ACC112 (cell line): ENCODE measurements around the gene HLA-DRB1.
A peak's percentile ranks its signal among the peaks of the same experiment; 100 is the strongest.
"Not testable (repeated sequence)": the region's sequence is repeated elsewhere in the genome, so short reads cannot be mapped to it uniquely, and the experiment has no call there.

ENCODE experiments used
- H2AFZ ChIP-seq: fragments of 200-600 bp; sonication (generic); one replicate; pipeline ENCODE4 v1.6.0; 2017; ENCODE audit warnings: antibody characterized with exemption, low read length; ENCODE audit not compliant: unreplicated experiment
- H3K27ac ChIP-seq: fragments of 200-600 bp; sonication (generic); 2 replicates; pipeline ENCODE4 v1.5.1; 2014; ENCODE audit warnings: low read depth, mild to moderate bottlenecking, antibody characterized with exemption, low read length, moderate library complexity
- H3K27me3 ChIP-seq: fragments of 200-600 bp; sonication (generic); 2 replicates; pipeline ENCODE4 v1.6.1; 2014; ENCODE audit warnings: mild to moderate bottlenecking, antibody characterized with exemption, low read length, moderate library complexity, mixed read lengths; ENCODE audit not compliant: insufficient read depth
- H3K36me3 ChIP-seq: fragments of 200-600 bp; sonication (generic); 2 replicates; pipeline ENCODE4 v1.6.1; 2016; ENCODE audit warnings: mild to moderate bottlenecking, antibody characterized with exemption, low read length, moderate library complexity, mixed read lengths; ENCODE audit not compliant: insufficient read depth
- H3K4me1 ChIP-seq: fragments of 200-600 bp; sonication (generic); one replicate; pipeline ENCODE4 v1.6.1; 2016; ENCODE audit warnings: low read length, mixed read lengths; ENCODE audit not compliant: insufficient read depth, unreplicated experiment, control insufficient read depth
- H3K4me3 ChIP-seq: fragments of 200-600 bp; sonication (generic); 2 replicates; pipeline ENCODE4 v1.5.1; 2014; ENCODE audit warnings: mild to moderate bottlenecking, low read depth, low read length
- H3K79me2 ChIP-seq: fragments of 200-600 bp; sonication (generic); one replicate; pipeline ENCODE4 v1.6.0; 2016; ENCODE audit warnings: low read length; ENCODE audit not compliant: control insufficient read depth, unreplicated experiment, insufficient read depth

Gene HLA-DRB1

GRCh38 chr6:32609391-32609730 is 19.7 kb upstream of the HLA-DRB1 start:
- peak overlapping the region; percentile 7; the same call in 1 of the 2 replicates for H3K27ac ChIP-seq
- no peak overlapping the region for H3K4me3 ChIP-seq
- H3K27me3 ChIP-seq: peaks cover 2% of the 10 kb centered on the region; the same call in 1 of the 2 replicates
- no peaks in the 10 kb centered on the region for H3K4me1 ChIP-seq
- H3K79me2 ChIP-seq: no peaks in the 10 kb centered on the region
- no peak overlapping the region for H2AFZ ChIP-seq
- H3K36me3 ChIP-seq: no peaks in the 10 kb centered on the region

GRCh38 chr6:32608362-32608761 is 18.7 kb upstream of the HLA-DRB1 start:
- Histone ChIP-seq H3K27ac (no peak overlapping the region), H3K4me1 (no peaks in the 10 kb centered on the region), H3K79me2 (no peaks in the 10 kb centered on the region), H3K27me3 (no peaks in the 10 kb centered on the region), H2AFZ (no peak overlapping the region), H3K36me3 (no peaks in the 10 kb centered on the region), H3K4me3 (no peak overlapping the region)

- Histone ChIP-seq H3K36me3 (no peaks in the 10 kb centered on the region), H3K27me3 (no peaks in the 10 kb centered on the region; the same call in 1 of the 2 replicates), H3K4me3 (no peak overlapping the region), H3K4me1 (no peaks in the 10 kb centered on the region), H3K79me2 (no peaks in the 10 kb centered on the region), H3K27ac (no peak overlapping the region), H2AFZ (no peak overlapping the region)
Measured at GRCh38 chr6:32607988-32608298, 18.3 kb upstream of the HLA-DRB1 start.

GRCh38 chr6:32607263-32607987 is 17.8 kb upstream of the HLA-DRB1 start:
- no peak overlapping the region for H3K4me3 ChIP-seq
- H3K4me1 ChIP-seq: no peaks in the 10 kb centered on the region
- H3K36me3 ChIP-seq: no peaks in the 10 kb centered on the region
- H2AFZ ChIP-seq: no peak overlapping the region
- no peak overlapping the region for H3K27ac ChIP-seq
- H3K27me3 ChIP-seq: no peaks in the 10 kb centered on the region; the same call in 1 of the 2 replicates
- no peaks in the 10 kb centered on the region for H3K79me2 ChIP-seq

GRCh38 chr6:32604434-32604877 is 14.8 kb upstream of the HLA-DRB1 start:
- Histone ChIP-seq H3K4me1 (no peaks in the 10 kb centered on the region), H2AFZ (no peak overlapping the region), H3K79me2 (no peaks in the 10 kb centered on the region), H3K36me3 (no peaks in the 10 kb centered on the region), H3K27me3 (no peaks in the 10 kb centered on the region; the same call in 1 of the 2 replicates), H3K4me3 (no peak overlapping the region), H3K27ac (no peak overlapping the region)

GRCh38 chr6:32603888-32604287 is 14.2 kb upstream of the HLA-DRB1 start:
- Histone ChIP-seq H3K36me3 (no peaks in the 10 kb centered on the region), H3K4me1 (no peaks in the 10 kb centered on the region), H3K4me3 (no peak overlapping the region), H2AFZ (no peak overlapping the region), H3K27me3 (no peaks in the 10 kb centered on the region; the same call in 1 of the 2 replicates), H3K27ac (no peak overlapping the region), H3K79me2 (no peaks in the 10 kb centered on the region)

GRCh38 chr6:32603222-32603621 is 13.6 kb upstream of the HLA-DRB1 start:
- no peaks in the 10 kb centered on the region for H3K79me2 ChIP-seq
- H2AFZ ChIP-seq: no peak overlapping the region
- no peaks in the 10 kb centered on the region for H3K36me3 ChIP-seq
- no peak overlapping the region for H3K27ac ChIP-seq
- no peaks in the 10 kb centered on the region; the same call in 1 of the 2 replicates for H3K27me3 ChIP-seq
- no peaks in the 10 kb centered on the region for H3K4me1 ChIP-seq
- H3K4me3 ChIP-seq: no peak overlapping the region

GRCh38 chr6:32602383-32602782 is 12.7 kb upstream of the HLA-DRB1 start:
- no peak overlapping the region for H2AFZ ChIP-seq
- H3K27ac ChIP-seq: no peak overlapping the region
- H3K36me3 ChIP-seq: no peaks in the 10 kb centered on the region
- no peaks in the 10 kb centered on the region for H3K4me1 ChIP-seq
- no peaks in the 10 kb centered on the region; the same call in 1 of the 2 replicates for H3K27me3 ChIP-seq
- no peaks in the 10 kb centered on the region for H3K79me2 ChIP-seq
- no peak overlapping the region for H3K4me3 ChIP-seq

- Histone ChIP-seq H3K36me3 (no peaks in the 10 kb centered on the region), H2AFZ (no peak overlapping the region), H3K27me3 (no peaks in the 10 kb centered on the region), H3K27ac (no peak overlapping the region), H3K79me2 (no peaks in the 10 kb centered on the region), H3K4me1 (no peaks in the 10 kb centered on the region), H3K4me3 (no peak overlapping the region)
Measured at GRCh38 chr6:32597024-32597423, 7.4 kb upstream of the HLA-DRB1 start.

GRCh38 chr6:32590713-32591112 is 1.1 kb upstream of the HLA-DRB1 start:
- not testable (repeated sequence) for H3K79me2 ChIP-seq, H3K27me3 ChIP-seq, H3K4me1 ChIP-seq, H3K27ac ChIP-seq, H3K4me3 ChIP-seq, H3K36me3 ChIP-seq, H2AFZ ChIP-seq

- H3K4me3 ChIP-seq: no peak overlapping the region
- H3K4me1 ChIP-seq: no peaks in the 10 kb centered on the region
- no peaks in the 10 kb centered on the region for H3K36me3 ChIP-seq
- H3K79me2 ChIP-seq: no peaks in the 10 kb centered on the region
- H2AFZ ChIP-seq: no peak overlapping the region
- no peaks in the 10 kb centered on the region for H3K27me3 ChIP-seq
- no peak overlapping the region for H3K27ac ChIP-seq
Measured at GRCh38 chr6:32588156-32588555, 1.5 kb downstream of the HLA-DRB1 start.
